MM.1S (cell line): ENCODE data around the gene RPSA.

Experiments
- CTCF ChIP-seq: fragments of 300-600 bp; sonication (generic); IDR thresholded peaks from 2 replicates; pipeline ENCODE4 v1.5.1; 2016; ENCODE audit warnings: antibody characterized with exemption, low read length, mixed read lengths
- EZH2 ChIP-seq: fragments of 300-600 bp; sonication (generic); optimal IDR thresholded peaks from 2 replicates; pipeline ENCODE3; 2017; ENCODE audit warnings: low read depth, mild to moderate bottlenecking, antibody characterized with exemption, low read length, mixed read lengths
- EZH2phosphoT487 ChIP-seq: fragments of 300-600 bp; sonication (generic); IDR thresholded peaks from 2 replicates; pipeline ENCODE4 v1.6.1; 2018; ENCODE audit warnings: antibody characterized with exemption, low read length

- no peak for TF ChIP-seq CTCF
- TF ChIP-seq EZH2 = no peak
- no peak for TF ChIP-seq EZH2phosphoT487
Observed at GRCh38 chr3:39362192-39362591, 44.3 kb upstream of the RPSA start.
